ENCODE measurements around the gene IER5. TPM values are rescaled to one million over a fixed set of nuclear protein-coding genes. Genes with fewer than 3 reads are reported as not detected.
A peak's percentile ranks its signal among the peaks of the same experiment; 100 is the strongest.

Gene IER5
- total RNA-seq, 1 donor = 17.4 TPM

- peak overlapping the region; percentile 54 for H3K4me2 ChIP-seq (ENCODE audit: insufficient read depth, low read length)
- H3K79me2 ChIP-seq (ENCODE audit: insufficient read depth, low read length) = no peaks in the 10 kb centered on the region
- no peak for DNase-seq (ENCODE audit: insufficient read length, low spot score, missing footprints)
- peaks cover 77% of the 10 kb centered on the region for H3K4me1 ChIP-seq (ENCODE audit: insufficient read depth, low read length)
- peak overlapping the region; percentile 58 for H2AFZ ChIP-seq (ENCODE audit: low read length)
- no peaks in the 10 kb centered on the region for H3K27me3 ChIP-seq (ENCODE audit: insufficient read depth, low read length)
- H3K4me3 ChIP-seq (ENCODE audit: insufficient read depth, low read length) = no peak overlapping the region
- H3K36me3 ChIP-seq (ENCODE audit: insufficient read depth, low read length) = no peaks in the 10 kb centered on the region
- H4K20me1 ChIP-seq (ENCODE audit: insufficient read depth, low read length) = no peaks in the 10 kb centered on the region
- H3K9me3 ChIP-seq (ENCODE audit: low read depth, low read length) = no peaks in the 10 kb centered on the region
- TF ChIP-seq, protein P1, sequence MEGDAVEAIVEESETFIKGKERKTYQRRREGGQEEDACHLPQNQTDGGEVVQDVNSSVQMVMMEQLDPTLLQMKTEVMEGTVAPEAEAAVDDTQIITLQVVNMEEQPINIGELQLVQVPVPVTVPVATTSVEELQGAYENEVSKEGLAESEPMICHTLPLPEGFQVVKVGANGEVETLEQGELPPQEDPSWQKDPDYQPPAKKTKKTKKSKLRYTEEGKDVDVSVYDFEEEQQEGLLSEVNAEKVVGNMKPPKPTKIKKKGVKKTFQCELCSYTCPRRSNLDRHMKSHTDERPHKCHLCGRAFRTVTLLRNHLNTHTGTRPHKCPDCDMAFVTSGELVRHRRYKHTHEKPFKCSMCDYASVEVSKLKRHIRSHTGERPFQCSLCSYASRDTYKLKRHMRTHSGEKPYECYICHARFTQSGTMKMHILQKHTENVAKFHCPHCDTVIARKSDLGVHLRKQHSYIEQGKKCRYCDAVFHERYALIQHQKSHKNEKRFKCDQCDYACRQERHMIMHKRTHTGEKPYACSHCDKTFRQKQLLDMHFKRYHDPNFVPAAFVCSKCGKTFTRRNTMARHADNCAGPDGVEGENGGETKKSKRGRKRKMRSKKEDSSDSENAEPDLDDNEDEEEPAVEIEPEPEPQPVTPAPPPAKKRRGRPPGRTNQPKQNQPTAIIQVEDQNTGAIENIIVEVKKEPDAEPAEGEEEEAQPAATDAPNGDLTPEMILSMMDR (IDR thresholded peaks at IDR 0.05; ENCODE audit: extremely low read depth, low read depth, low read length) = no peak
- H3K27ac ChIP-seq (ENCODE audit: low read depth, low read length) = peak overlapping the region; percentile 72
These were observed 11.8 kb downstream of the IER5 start for GRCh38 chr1:181100015-181100905.

DNA sequence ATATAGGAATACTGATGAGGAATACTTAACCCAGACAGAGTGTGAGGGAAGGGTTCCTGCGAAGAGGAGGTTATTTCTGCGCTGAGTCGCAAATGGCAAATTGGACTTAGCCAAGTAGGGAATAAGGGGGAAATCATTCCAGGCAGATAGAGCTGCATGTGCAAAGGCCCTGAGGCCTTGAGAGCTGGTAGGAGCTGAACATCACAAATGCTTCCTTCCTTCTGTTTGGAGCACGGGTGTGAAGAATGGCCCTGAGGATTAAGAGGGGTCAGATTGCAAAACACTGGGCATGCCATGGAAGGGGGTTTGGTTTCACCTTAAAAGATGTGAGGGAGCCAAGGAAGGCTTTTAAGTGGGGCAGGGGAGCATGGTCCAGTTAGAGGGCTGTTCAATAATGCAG is 12.4 kb downstream of the IER5 start:
- no peak for DNase-seq (ENCODE audit: insufficient read length, low spot score, missing footprints)
- no peak overlapping the region for H3K4me3 ChIP-seq (ENCODE audit: insufficient read depth, low read length)
- no peaks in the 10 kb centered on the region for H3K27me3 ChIP-seq (ENCODE audit: insufficient read depth, low read length)
- peaks cover 75% of the 10 kb centered on the region for H3K4me1 ChIP-seq (ENCODE audit: insufficient read depth, low read length)
- H3K9me3 ChIP-seq (ENCODE audit: low read depth, low read length) = no peaks in the 10 kb centered on the region
- no peaks in the 10 kb centered on the region for H4K20me1 ChIP-seq (ENCODE audit: insufficient read depth, low read length)
- no peaks in the 10 kb centered on the region for H3K79me2 ChIP-seq (ENCODE audit: insufficient read depth, low read length)
- no peak overlapping the region for H2AFZ ChIP-seq (ENCODE audit: low read length)
- TF ChIP-seq, protein P1 (IDR thresholded peaks at IDR 0.05; ENCODE audit: extremely low read depth, low read depth, low read length) = no peak
- H3K36me3 ChIP-seq (ENCODE audit: insufficient read depth, low read length) = no peaks in the 10 kb centered on the region
- peak overlapping the region; percentile 9 for H3K4me2 ChIP-seq (ENCODE audit: insufficient read depth, low read length)
- H3K27ac ChIP-seq (ENCODE audit: low read depth, low read length) = peak overlapping the region; percentile 55

DNA sequence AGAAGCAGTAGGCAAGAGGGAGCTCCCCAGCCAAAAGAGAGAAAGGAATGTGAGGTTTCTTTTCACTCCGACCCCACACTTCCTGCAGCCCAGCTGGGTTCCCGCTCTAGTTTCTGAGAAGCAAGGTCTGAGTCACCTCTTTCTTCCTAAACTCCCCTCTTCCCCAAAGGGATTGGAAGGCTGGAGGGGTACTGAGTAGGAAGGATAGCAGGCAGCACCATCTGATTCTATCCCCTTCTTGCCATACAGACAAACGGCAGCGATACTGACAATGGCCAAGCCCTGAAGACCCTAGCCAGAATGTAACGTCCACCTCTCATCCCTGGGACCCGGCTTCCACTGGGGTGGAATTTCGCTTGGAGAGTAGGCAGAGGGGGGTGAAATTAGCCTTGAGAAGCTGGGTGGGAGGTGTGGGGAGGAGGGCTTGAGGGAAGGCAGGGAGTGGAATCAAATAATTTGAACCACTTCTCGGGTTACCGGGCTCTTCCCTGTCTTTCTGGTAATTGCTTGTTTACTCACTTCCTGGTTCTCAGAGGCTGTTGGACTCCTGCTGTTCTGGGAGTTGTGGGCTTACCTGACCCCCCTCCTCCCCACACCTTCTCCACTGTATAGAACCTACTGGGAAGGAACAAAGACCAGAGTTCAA is 13.2 kb downstream of the IER5 start:
- Histone ChIP-seq H3K9me3 (ENCODE audit: low read depth, low read length) (no peaks in the 10 kb centered on the region), H3K27ac (ENCODE audit: low read depth, low read length) (peak overlapping the region; percentile 55), H3K36me3 (ENCODE audit: insufficient read depth, low read length) (no peaks in the 10 kb centered on the region), H4K20me1 (ENCODE audit: insufficient read depth, low read length) (no peaks in the 10 kb centered on the region), H3K4me1 (ENCODE audit: insufficient read depth, low read length) (peaks cover 68% of the 10 kb centered on the region), H3K27me3 (ENCODE audit: insufficient read depth, low read length) (no peaks in the 10 kb centered on the region), H3K79me2 (ENCODE audit: insufficient read depth, low read length) (no peaks in the 10 kb centered on the region), H2AFZ (ENCODE audit: low read length) (peak overlapping the region; percentile 26), H3K4me3 (ENCODE audit: insufficient read depth, low read length) (peak overlapping the region; percentile 34), H3K4me2 (ENCODE audit: insufficient read depth, low read length) (peak overlapping the region; percentile 46)
- peak; percentile 84 for DNase-seq (ENCODE audit: insufficient read length, low spot score, missing footprints)
- TF ChIP-seq, protein P1 (IDR thresholded peaks at IDR 0.05; ENCODE audit: extremely low read depth, low read depth, low read length) = no peak

DNA sequence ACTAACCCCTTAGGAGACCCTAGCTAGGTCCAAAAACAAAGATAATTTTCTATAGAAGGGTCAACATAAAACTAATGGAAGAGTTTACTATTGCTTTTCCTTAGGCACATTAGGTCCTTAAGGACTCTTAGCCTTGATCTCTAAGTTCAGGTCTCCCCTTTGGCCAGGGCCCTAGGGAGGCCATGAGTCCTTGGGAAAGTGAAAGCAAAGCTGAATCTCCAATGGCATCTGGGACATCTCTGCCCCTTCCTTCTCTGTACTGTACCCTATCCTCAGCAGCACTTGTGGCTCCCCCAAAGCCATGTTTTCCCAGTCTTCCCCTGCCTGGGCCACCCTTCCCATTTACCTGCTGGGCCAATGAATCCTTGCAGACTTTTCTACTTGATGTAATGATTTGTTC is 14.3 kb downstream of the IER5 start:
- Histone ChIP-seq H3K27ac (ENCODE audit: low read depth, low read length) (no peak overlapping the region), H4K20me1 (ENCODE audit: insufficient read depth, low read length) (no peaks in the 10 kb centered on the region), H3K27me3 (ENCODE audit: insufficient read depth, low read length) (no peaks in the 10 kb centered on the region), H3K4me3 (ENCODE audit: insufficient read depth, low read length) (no peak overlapping the region), H3K4me1 (ENCODE audit: insufficient read depth, low read length) (peaks cover 59% of the 10 kb centered on the region), H2AFZ (ENCODE audit: low read length) (no peak overlapping the region), H3K79me2 (ENCODE audit: insufficient read depth, low read length) (no peaks in the 10 kb centered on the region), H3K4me2 (ENCODE audit: insufficient read depth, low read length) (no peak overlapping the region), H3K9me3 (ENCODE audit: low read depth, low read length) (no peaks in the 10 kb centered on the region), H3K36me3 (ENCODE audit: insufficient read depth, low read length) (no peaks in the 10 kb centered on the region)
- DNase-seq (ENCODE audit: insufficient read length, low spot score, missing footprints) = no peak
- TF ChIP-seq, protein P1 (IDR thresholded peaks at IDR 0.05; ENCODE audit: extremely low read depth, low read depth, low read length) = no peak
